Left kidney (tissue), 8 donors: ENCODE results near the gene ARMC7. TPM values are rescaled to one million over a fixed set of nuclear protein-coding genes. Genes with fewer than 3 reads are reported as not detected.
A peak's percentile ranks its signal among the peaks of the same experiment; 100 is the strongest.
"Not testable (repeated sequence)": the region's sequence is repeated elsewhere in the genome, so short reads cannot be mapped to it uniquely, and the experiment has no call there.

Experiments used
- DNase-seq: peaks from one replicate; pipeline ENCODE4 v3.0.0-alpha.2; 2013
- long read RNA-seq, 8 donors: transcript quantifications; one replicate each; lab custom pipeline, GENCODE V29; 2026
- polyA plus RNA-seq: library from polyadenylated mRNA; unstranded; fragments of 120-200 nt; gene quantifications from one replicate; pipeline ENCODE4 v1.2.1, GENCODE V29; 2013; ENCODE audit not compliant: insufficient read length

Gene ARMC7
- polyA plus RNA-seq: 14.0 TPM
- long read RNA-seq, donor 1, transcript ARMC7-201 (3 exons, 2,126 nt): major isoform, 9 of 11 reads
- long read RNA-seq, donor 1, partial matches to known transcripts: 0 of 11 reads
- long read RNA-seq, donor 1, other reads (novel, unspliced or antisense): 0 of 11 reads
- long read RNA-seq, donor 2, partial matches to known transcripts: 5 of 7 reads
- long read RNA-seq, donor 2, other reads (novel, unspliced or antisense): 0 of 7 reads
- long read RNA-seq, donor 3, partial matches to known transcripts: 0 of 4 reads
- long read RNA-seq, donor 3, other reads (novel, unspliced or antisense): 0 of 4 reads
- long read RNA-seq, donor 4: 0 reads
- long read RNA-seq, donor 5, partial matches to known transcripts: 0 of 7 reads
- long read RNA-seq, donor 5, other reads (novel, unspliced or antisense): 0 of 7 reads
- long read RNA-seq, donor 6, partial matches to known transcripts: 0 of 8 reads
- long read RNA-seq, donor 6, other reads (novel, unspliced or antisense): 0 of 8 reads
- long read RNA-seq, donor 7, transcript ARMC7-201 (3 exons, 2,126 nt): major isoform, 5 of 102 reads
- long read RNA-seq, donor 7, partial matches to known transcripts: 7 of 102 reads
- long read RNA-seq, donor 7, other reads (novel, unspliced or antisense): 87 of 102 reads
- long read RNA-seq, donor 8, partial matches to known transcripts: 0 of 1 reads
- long read RNA-seq, donor 8, other reads (novel, unspliced or antisense): 0 of 1 reads

GRCh38 chr17:75109407-75110233 lies at the start of gene ARMC7:
Gene ARMC7, plus strand, starts transcription at chr17:75109969. Its CDS starts 320 bp downstream, at chr17:75110289.
- peak; percentile 83 for DNase-seq

GRCh38 chr17:75060434-75061054 lies 49.2 kb upstream of the ARMC7 start:
- no peak for DNase-seq

- no peak for DNase-seq
These were observed 48.7 kb upstream of the ARMC7 start for GRCh38 chr17:75061055-75061438.

GRCh38 chr17:75061618-75062017 lies 48.2 kb upstream of the ARMC7 start:
- DNase-seq: no peak

GRCh38 chr17:75063201-75063600 lies 46.6 kb upstream of the ARMC7 start:
- no peak for DNase-seq

- no peak for DNase-seq
These were observed 46.1 kb upstream of the ARMC7 start for GRCh38 chr17:75063626-75064025.

- DNase-seq: no peak
These were observed 45.7 kb upstream of the ARMC7 start for GRCh38 chr17:75064040-75064439.

- no peak for DNase-seq
These were observed 45.3 kb upstream of the ARMC7 start for GRCh38 chr17:75064460-75064859.

- no peak for DNase-seq
These were observed 44.8 kb upstream of the ARMC7 start for GRCh38 chr17:75064867-75065561.

- DNase-seq: no peak
These were observed 44.1 kb upstream of the ARMC7 start for GRCh38 chr17:75065562-75066151.

- no peak for DNase-seq
These were observed 41.9 kb upstream of the ARMC7 start for GRCh38 chr17:75067856-75068255.

GRCh38 chr17:75068750-75069149 lies 41.0 kb upstream of the ARMC7 start:
- DNase-seq: no peak

GRCh38 chr17:75069783-75070182 lies 40.0 kb upstream of the ARMC7 start:
- no peak for DNase-seq

GRCh38 chr17:75071478-75072271 lies 38.1 kb upstream of the ARMC7 start:
- DNase-seq: not testable (repeated sequence)

GRCh38 chr17:75072909-75073308 lies 36.9 kb upstream of the ARMC7 start:
- not testable (repeated sequence) for DNase-seq

- DNase-seq: no peak
These were observed 36.1 kb upstream of the ARMC7 start for GRCh38 chr17:75073618-75074047.

- DNase-seq: no peak
These were observed 35.2 kb upstream of the ARMC7 start for GRCh38 chr17:75074532-75074931.

- DNase-seq: no peak
These were observed 34.0 kb upstream of the ARMC7 start for GRCh38 chr17:75075597-75076336.

- no peak for DNase-seq
These were observed 32.7 kb upstream of the ARMC7 start for GRCh38 chr17:75077072-75077495.
